HG03565 (cell line): ENCODE measurements around the gene AP1B1.
"Not testable (repeated sequence)": the region's sequence is repeated elsewhere in the genome, so short reads cannot be mapped to it uniquely, and the experiment has no call there.

Experiments
- ATAC-seq: cut with Tn5 transposase; IDR thresholded peaks from one replicate; pipeline ENCODE4 v1.9.1; 2021; ENCODE audit warnings: mild to moderate bottlenecking, moderate library complexity; ENCODE audit not compliant: unreplicated experiment

The AP1B1 gene

GRCh38 chr22:29351891-29352290, 36.5 kb downstream of the AP1B1 start:
- ATAC-seq = no peak

GRCh38 chr22:29351042-29351441, 37.3 kb downstream of the AP1B1 start:
- no peak for ATAC-seq

- ATAC-seq = no peak
Measured at GRCh38 chr22:29348956-29349355, 39.4 kb downstream of the AP1B1 start.

GRCh38 chr22:29348041-29348440, 40.3 kb downstream of the AP1B1 start:
- ATAC-seq = no peak

GRCh38 chr22:29346659-29347058, 41.7 kb downstream of the AP1B1 start:
- no peak for ATAC-seq

GRCh38 chr22:29345932-29346331, 42.4 kb downstream of the AP1B1 start:
- no peak for ATAC-seq

- ATAC-seq = not testable (repeated sequence)
Measured at GRCh38 chr22:29344889-29345288, 43.5 kb downstream of the AP1B1 start.

- no peak for ATAC-seq
Measured at GRCh38 chr22:29344137-29344536, 44.2 kb downstream of the AP1B1 start.

- ATAC-seq = no peak
Measured at GRCh38 chr22:29343313-29343805, 45.0 kb downstream of the AP1B1 start.

- no peak for ATAC-seq
Measured at GRCh38 chr22:29342577-29343312, 45.6 kb downstream of the AP1B1 start.

- no peak for ATAC-seq
Measured at GRCh38 chr22:29342177-29342576, 46.2 kb downstream of the AP1B1 start.

- ATAC-seq = no peak
Measured at GRCh38 chr22:29341849-29342127, 46.6 kb downstream of the AP1B1 start.

- ATAC-seq = no peak
Measured at GRCh38 chr22:29341056-29341848, 47.1 kb downstream of the AP1B1 start.

- no peak for ATAC-seq
Measured at GRCh38 chr22:29340566-29340965, 47.8 kb downstream of the AP1B1 start.

GRCh38 chr22:29339381-29340235, 48.8 kb downstream of the AP1B1 start:
- no peak for ATAC-seq

- ATAC-seq = no peak
Measured at GRCh38 chr22:29338398-29338797, 50.0 kb downstream of the AP1B1 start.

- no peak for ATAC-seq
Measured at GRCh38 chr22:29337631-29338284, 50.6 kb downstream of the AP1B1 start.

GRCh38 chr22:29336751-29337490, 51.4 kb downstream of the AP1B1 start:
- ATAC-seq = no peak

- no peak for ATAC-seq
Measured at GRCh38 chr22:29335656-29336055, 52.7 kb downstream of the AP1B1 start.

GRCh38 chr22:29334696-29335344, 53.5 kb downstream of the AP1B1 start:
- no peak for ATAC-seq
